Gastrocnemius medialis (tissue), 4 donors: Measurements from ENCODE around the gene TRAP1. TPM values are rescaled to one million over a fixed set of nuclear protein-coding genes. Genes with fewer than 3 reads are reported as not detected.

Source experiments
- ATAC-seq, 2 donors: fragments of 150-250 bp; one replicate each; pipeline ENCODE4 v1.9.1; 2016
- DNase-seq, 2 donors: peaks; one replicate each; pipeline ENCODE4 v3.0.0-alpha.2; 2019
- H3K27ac ChIP-seq, 4 donors: fragments of 200-600 bp; sonication (generic); 1 replicate in 1 of 4; 2 replicates in 3 of 4; pipeline ENCODE4 v1.5.1; 2016 to 2018; ENCODE audit warnings: mild to moderate bottlenecking in 2 of 4, moderate library complexity in 1 of 4
- H3K27me3 ChIP-seq, 3 donors: fragments of 200-600 bp; sonication (generic) in 2 of 3; 1 replicate in 1 of 3; 2 replicates in 2 of 3; pipeline versions ENCODE4 v1.5.1 to v1.6.0; 2016 to 2019; ENCODE audit warnings: mild to moderate bottlenecking in 1 of 3, moderate library complexity in 1 of 3
- H3K36me3 ChIP-seq, 2 donors: fragments of 200-600 bp; sonication (generic) in 1 of 2; one replicate each; pipeline ENCODE4 v1.5.1; 2017 to 2018
- H3K4me1 ChIP-seq, 2 donors: fragments of 200-600 bp; sonication (generic) in 1 of 2; one replicate each; pipeline ENCODE4 v1.5.1; 2016 to 2017; ENCODE audit warnings: mild to moderate bottlenecking in 2 of 2
- H3K4me3 ChIP-seq, 4 donors: fragments of 200-600 bp; sonication (generic) in 3 of 4; 1 replicate in 1 of 4; 2 replicates in 3 of 4; pipeline ENCODE4 v1.5.1; 2016 to 2019; ENCODE audit warnings: mild to moderate bottlenecking in 2 of 4
- H3K9me3 ChIP-seq, 3 donors: fragments of 200-600 bp; sonication (generic) in 2 of 3; 1 replicate in 1 of 3; 2 replicates in 2 of 3; pipeline ENCODE4 v1.5.1; 2016 to 2019
- POLR2A ChIP-seq, 2 donors: fragments of 450-650 bp; IDR thresholded peaks; one replicate each; pipeline ENCODE4 v1.6.1; 2017; ENCODE audit warnings: antibody characterized with exemption in 2 of 2, mild to moderate bottlenecking in 2 of 2, moderate library complexity in 2 of 2
- in situ Hi-C, 4 donors: fragments of 200-750 bp; cut with MboI; loops; one replicate each; pipeline versions ENCODE4 v1.15.0 to v1.8.0; 2017; ENCODE audit warnings: low sequenced_read_pairs in 4 of 4
- intact Hi-C: fragments of 100-400 bp; cut with DNase I; formaldehyde crosslinking; loops from one replicate; pipeline ENCODE4 v1.15.1; 2023; ENCODE audit warnings: low total_unique reads
- total RNA-seq, 4 donors: library from RNA; depleted of rRNA; stranded (reverse); fragments of >200 nt; gene quantifications; one replicate each; pipeline versions ENCODE4 v1.1.0 to v1.2.3, GENCODE V29; 2016
- TF ChIP-seq, protein P1 (sequence below), 5 experiments: fragments of 450-650 bp in 3 of 5; fragments of 200-600 bp in 2 of 5; sonication (generic) in 2 of 5; IDR thresholded peaks in 4 of 5; conservative IDR thresholded peaks in 1 of 5; 1 replicate in 4 of 5; 2 replicates in 1 of 5; pipeline ENCODE4 v1.5.1; 2016 to 2019; ENCODE audit warnings: antibody characterized with exemption in 5 of 5, mild to moderate bottlenecking in 3 of 5, moderate library complexity in 3 of 5

TRAP1 gene
- total RNA-seq, 4 donors from 2014 or later: 103 to 140 (median 122) TPM

DNA sequence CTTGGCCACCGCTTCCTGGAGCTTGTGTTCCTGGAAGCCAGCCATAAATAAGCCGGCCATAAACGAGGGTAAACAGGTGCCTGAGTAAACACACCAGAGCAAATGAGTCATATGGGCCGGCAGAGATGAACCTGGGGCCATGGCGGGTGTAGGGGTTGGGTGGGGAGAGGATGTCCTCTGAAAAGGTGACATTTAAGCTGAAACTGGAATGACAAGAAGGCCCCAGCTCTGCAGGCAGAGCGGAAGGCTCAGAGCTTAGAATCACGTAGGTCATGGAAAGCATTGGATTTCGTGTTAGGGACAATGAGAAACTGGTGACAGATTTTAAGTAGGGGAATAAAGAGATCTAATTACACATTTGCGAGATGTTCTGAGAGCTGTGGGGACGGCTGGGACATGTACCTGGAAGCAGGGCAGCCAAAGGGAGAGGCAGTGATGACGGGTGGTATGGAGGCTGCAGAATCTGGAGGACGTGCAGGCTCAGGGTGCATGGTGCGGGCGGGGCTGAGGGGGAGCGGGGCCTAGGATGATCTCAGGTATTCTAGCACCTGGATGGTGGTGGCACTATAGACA is 70.9 kb downstream of the TRAP1 start:
- peak; percentile 47 to 63 for DNase-seq
- Histone ChIP-seq H3K4me3 (no peak overlapping the region), H3K27ac (peak overlapping the region; percentile 64 to 78 (median 71)), H3K27me3 (no peaks in the 10 kb centered on the region), H3K36me3 (peaks cover 0 to 2% of the 10 kb centered on the region in 2 donors), H3K9me3 (no peaks in the 10 kb centered on the region), H3K4me1 (peaks cover 12 to 17% of the 10 kb centered on the region in 2 donors)
- peak; percentile 86 to 87 for ATAC-seq
- TF ChIP-seq POLR2A (IDR thresholded peaks at IDR 0.05): no peak
- TF ChIP-seq, protein P1, sequence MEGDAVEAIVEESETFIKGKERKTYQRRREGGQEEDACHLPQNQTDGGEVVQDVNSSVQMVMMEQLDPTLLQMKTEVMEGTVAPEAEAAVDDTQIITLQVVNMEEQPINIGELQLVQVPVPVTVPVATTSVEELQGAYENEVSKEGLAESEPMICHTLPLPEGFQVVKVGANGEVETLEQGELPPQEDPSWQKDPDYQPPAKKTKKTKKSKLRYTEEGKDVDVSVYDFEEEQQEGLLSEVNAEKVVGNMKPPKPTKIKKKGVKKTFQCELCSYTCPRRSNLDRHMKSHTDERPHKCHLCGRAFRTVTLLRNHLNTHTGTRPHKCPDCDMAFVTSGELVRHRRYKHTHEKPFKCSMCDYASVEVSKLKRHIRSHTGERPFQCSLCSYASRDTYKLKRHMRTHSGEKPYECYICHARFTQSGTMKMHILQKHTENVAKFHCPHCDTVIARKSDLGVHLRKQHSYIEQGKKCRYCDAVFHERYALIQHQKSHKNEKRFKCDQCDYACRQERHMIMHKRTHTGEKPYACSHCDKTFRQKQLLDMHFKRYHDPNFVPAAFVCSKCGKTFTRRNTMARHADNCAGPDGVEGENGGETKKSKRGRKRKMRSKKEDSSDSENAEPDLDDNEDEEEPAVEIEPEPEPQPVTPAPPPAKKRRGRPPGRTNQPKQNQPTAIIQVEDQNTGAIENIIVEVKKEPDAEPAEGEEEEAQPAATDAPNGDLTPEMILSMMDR (IDR thresholded peaks at IDR 0.05 in 4 of 5, conservative IDR thresholded peaks at IDR 0.05 in 1 of 5): no peak
- intact Hi-C loops (no loop called here), in situ Hi-C loops (no loop called here)

GRCh38 chr16:3645504-3646347 is 71.6 kb downstream of the TRAP1 start:
- Histone ChIP-seq H3K36me3 (no peaks in the 10 kb centered on the region), H3K4me1 (peaks cover 12 to 17% of the 10 kb centered on the region in 2 donors), H3K4me3 (no peak overlapping the region), H3K27ac (peak overlapping the region; percentile 64 to 78 (median 71)), H3K9me3 (no peaks in the 10 kb centered on the region), H3K27me3 (no peaks in the 10 kb centered on the region)
- TF ChIP-seq, protein P1 (IDR thresholded peaks at IDR 0.05 in 4 of 5, conservative IDR thresholded peaks at IDR 0.05 in 1 of 5): no peak
- TF ChIP-seq POLR2A (IDR thresholded peaks at IDR 0.05): no peak
- intact Hi-C loops: no loop called here
- ATAC-seq (peak; percentile 27 to 43), DNase-seq (no peak)
- in situ Hi-C loops: no loop called here

DNA sequence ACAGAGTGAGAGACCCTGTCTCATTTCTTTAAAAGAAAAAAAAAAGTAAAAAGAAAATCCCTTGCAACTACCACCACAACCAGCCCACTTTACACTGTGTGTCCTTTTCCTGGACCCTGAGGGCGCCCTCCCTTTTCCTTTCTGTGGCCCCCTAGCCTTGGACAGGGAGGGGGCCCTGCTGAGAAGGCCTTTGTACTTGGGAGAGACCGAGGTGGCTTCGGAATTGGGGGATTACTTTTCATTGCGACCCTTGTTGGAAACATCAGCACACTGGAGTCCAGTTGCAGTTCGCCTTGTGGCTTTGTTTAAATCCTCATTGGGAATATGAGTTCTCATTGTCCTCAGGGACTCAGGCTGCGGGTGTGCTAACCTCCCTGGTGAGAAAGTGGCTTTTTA is 72.2 kb downstream of the TRAP1 start:
- Histone ChIP-seq H3K4me3 (no peak overlapping the region), H3K36me3 (no peaks in the 10 kb centered on the region), H3K27me3 (no peaks in the 10 kb centered on the region), H3K4me1 (peaks cover 12 to 17% of the 10 kb centered on the region in 2 donors), H3K27ac (no peak overlapping the region), H3K9me3 (no peaks in the 10 kb centered on the region)
- ATAC-seq (no peak), DNase-seq (no peak)
- intact Hi-C loops (no loop called here), in situ Hi-C loops (no loop called here)
- TF ChIP-seq POLR2A (IDR thresholded peaks at IDR 0.05): no peak

DNA sequence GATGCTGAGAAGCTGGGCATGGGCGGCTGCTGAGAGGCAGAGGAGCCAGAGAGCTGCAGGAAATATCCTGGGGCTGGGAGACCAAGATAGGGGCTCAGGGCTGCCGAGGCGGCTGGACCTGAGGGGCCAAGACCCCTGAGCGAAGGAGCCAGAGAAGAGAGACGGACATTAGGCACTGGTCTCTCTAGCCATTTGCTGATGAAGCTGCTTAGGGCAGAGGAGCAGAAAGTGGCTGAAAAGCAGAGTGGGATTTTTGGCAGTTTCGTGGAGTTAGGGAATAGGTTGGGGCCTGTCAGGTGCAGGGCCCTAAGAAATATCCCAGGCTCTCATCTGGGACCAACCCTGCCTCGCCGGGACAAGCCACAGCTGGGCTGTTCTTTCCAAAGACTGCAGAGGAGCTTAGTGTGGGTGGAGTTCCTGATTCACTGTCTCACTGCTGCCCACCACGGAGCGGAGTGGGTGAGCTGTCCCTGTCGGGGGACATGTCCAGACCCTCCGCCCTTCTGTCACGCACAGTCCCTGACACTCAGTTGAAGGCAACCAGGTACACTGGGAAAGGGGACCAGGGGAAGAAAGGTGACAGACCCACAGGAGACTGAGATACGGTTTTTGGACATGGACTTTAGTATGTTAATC is 74.1 kb downstream of the TRAP1 start:
- ATAC-seq (no peak), DNase-seq (no peak)
- no peaks in the 10 kb centered on the region for H3K9me3 ChIP-seq
- H3K27ac ChIP-seq: no peak overlapping the region
- no peak overlapping the region for H3K4me3 ChIP-seq
- TF ChIP-seq, protein P1 (IDR thresholded peaks at IDR 0.05 in 4 of 5, conservative IDR thresholded peaks at IDR 0.05 in 1 of 5): no peak
- TF ChIP-seq POLR2A (IDR thresholded peaks at IDR 0.05): no peak
- H3K27me3 ChIP-seq: no peaks in the 10 kb centered on the region
- peaks cover 12 to 17% of the 10 kb centered on the region in 2 donors for H3K4me1 ChIP-seq
- H3K36me3 ChIP-seq: no peaks in the 10 kb centered on the region
- in situ Hi-C loops (no loop called here), intact Hi-C loops (no loop called here)
